ENCODE measurements around the gene GSTO2.

DNA sequence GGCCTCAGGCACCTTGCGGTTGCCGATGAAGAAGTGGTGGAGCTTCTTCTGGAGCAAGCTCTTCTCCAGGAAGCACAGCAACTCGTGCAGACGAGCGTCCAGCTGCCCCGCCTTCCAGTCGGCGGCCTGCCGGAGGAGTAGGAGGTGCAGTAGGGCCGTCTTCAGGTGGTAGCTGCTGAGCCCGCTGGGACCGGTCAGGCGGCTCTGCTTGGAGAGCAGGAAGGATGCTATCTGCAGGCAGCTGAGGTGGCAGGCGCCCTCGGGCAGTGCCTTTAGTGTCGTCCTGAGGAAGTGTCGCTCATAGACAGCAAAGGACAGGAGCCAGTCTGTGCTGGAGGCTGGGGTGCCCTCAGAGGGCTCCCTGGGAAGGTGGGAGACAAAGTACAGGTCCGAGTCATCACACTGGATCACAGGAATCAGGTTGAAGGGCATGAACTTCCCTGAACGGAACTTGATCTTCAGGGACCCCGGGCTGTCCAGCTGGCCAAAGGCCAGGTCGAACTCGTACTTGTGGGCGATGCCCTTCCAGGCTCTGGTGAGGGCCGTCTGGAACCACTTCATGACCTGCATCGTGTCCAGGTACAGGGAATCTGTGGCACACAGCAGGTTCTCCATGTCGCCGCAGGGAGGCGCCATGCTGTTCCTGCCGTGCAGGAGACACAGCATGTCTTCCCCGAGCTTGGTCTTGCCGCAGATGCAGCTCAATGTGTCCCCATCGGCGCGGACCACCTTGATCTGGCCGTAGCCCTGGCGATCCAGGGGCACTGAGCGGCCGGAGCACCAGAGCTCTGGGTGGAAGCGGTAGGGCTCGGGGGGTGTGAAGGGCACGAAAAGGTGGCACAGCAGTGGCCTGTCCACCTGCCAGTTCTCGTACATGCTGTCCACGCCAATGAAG lies 45.9 kb downstream of the GSTO2 start:
- TF ChIP-seq, protein P1, sequence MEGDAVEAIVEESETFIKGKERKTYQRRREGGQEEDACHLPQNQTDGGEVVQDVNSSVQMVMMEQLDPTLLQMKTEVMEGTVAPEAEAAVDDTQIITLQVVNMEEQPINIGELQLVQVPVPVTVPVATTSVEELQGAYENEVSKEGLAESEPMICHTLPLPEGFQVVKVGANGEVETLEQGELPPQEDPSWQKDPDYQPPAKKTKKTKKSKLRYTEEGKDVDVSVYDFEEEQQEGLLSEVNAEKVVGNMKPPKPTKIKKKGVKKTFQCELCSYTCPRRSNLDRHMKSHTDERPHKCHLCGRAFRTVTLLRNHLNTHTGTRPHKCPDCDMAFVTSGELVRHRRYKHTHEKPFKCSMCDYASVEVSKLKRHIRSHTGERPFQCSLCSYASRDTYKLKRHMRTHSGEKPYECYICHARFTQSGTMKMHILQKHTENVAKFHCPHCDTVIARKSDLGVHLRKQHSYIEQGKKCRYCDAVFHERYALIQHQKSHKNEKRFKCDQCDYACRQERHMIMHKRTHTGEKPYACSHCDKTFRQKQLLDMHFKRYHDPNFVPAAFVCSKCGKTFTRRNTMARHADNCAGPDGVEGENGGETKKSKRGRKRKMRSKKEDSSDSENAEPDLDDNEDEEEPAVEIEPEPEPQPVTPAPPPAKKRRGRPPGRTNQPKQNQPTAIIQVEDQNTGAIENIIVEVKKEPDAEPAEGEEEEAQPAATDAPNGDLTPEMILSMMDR (conservative IDR thresholded peaks at IDR 0.05; ENCODE audit: low read length), result no peak
- no peak for TF ChIP-seq EZH2phosphoT487 (IDR thresholded peaks at IDR 0.05; ENCODE audit: borderline replicate concordance)

Data from Loucy (cell line).